Inferior parietal cortex (tissue), 1 donor: Measurements from ENCODE around the gene FOXN3.
"Not testable (repeated sequence)": the region's sequence is repeated elsewhere in the genome, so short reads cannot be mapped to it uniquely, and the experiment has no call there.

Experiments
- DNase-seq: peaks from one replicate; pipeline ENCODE4 v3.0.0-alpha.2; 2016; ENCODE audit errors: extremely low spot score

The FOXN3 gene

DNA sequence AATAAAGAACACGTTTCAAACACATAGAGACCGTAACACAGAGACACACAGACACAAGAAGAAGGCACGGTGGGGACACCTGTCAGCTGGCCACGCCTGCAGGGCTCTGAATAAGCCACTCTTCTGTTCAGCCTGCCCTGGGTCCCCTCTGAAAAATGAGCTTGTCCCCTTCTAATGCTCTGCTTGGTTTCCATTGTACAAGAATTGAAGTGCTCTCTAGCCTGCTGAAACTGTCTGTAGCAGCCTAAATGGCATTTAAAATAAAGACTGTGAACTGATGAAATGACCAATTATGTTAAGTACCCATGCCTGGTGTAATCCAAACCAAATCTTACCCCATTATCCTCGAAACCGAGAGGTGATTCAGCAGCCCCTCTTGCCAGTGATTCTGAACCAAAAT is 139.8 kb downstream of the FOXN3 start:
- no peak for DNase-seq

DNA sequence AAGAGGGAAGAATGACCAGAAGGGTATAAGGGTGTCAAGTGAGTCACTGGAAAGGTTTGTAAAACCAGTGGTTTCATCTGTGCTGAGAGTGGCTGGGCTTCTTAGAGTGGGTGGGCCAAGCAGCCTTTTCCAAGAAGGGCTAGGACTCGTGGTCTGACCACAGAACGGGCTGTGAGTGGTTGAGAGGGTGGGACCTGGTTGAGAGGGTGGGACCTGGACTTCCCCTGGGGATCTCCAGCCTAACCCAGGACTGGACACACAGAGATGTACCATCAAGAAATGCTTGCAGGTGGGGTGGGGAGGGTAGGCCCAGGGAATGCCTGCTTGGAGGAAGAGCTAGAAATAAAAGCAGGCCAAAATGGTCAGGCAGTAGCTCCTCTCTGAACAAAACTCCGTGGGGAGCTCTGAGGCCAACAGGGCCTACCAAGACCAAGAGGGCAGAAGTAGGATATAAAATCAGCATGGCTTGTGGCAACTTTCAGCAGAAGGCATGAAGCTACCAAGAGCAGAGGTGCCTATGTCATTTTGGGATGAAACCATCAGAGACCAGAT is 140.5 kb downstream of the FOXN3 start:
- DNase-seq = no peak

DNA sequence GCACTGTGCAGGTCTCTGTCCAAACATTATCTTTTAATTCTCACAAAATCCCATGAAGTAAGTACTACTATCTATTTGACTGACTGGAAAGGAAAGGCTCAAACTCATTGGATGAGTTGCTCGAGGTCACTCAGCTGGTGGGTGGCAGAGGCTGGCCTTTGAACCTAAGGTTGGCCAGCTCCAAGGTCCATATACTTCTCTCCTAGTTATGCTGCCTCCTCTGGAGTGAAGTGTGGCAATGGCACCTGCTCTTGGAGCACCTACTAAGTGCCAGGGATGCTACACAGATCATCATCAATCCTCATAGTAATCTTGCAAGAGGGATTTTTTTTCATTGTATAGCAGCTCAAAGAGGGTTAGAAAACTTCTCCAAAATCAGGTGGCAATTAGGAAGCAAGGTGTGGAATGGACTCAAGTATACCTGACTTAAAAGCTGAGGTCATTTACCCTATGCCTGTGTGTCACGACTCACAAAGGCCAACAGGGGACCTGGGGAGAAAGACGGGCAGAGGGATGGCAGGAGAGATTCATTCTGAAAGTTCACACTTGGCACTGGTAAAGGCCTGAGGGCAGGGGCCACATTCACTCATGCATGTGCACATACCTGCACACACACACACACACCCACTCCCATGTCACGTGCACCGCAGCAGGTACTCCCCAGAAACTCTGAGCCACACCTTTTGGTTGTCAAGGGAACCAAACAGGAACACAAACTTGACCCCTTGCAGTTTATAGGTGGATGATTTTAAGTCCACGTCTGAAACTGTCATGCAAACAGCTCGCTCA is 146.4 kb downstream of the FOXN3 start:
- no peak for DNase-seq

DNA sequence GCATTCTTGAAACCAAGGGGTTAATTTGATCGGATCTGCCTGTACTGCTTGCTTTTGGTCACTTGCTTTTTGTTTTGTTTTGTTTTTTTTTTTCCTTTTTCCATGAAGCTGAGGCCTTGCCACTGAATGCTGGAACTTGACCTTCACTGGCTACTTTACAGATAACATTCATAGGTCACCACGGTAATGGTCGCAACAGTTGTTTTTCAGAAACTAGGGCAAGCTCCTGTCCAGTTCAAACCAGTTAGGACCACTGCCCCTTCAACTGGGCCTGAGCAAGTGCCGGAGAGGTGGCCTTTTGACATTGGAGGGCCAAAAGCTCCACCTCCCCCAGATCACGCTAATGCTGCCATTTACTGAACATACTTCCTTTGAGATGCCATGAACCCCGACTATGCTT is 147.6 kb downstream of the FOXN3 start:
- no peak for DNase-seq

DNA sequence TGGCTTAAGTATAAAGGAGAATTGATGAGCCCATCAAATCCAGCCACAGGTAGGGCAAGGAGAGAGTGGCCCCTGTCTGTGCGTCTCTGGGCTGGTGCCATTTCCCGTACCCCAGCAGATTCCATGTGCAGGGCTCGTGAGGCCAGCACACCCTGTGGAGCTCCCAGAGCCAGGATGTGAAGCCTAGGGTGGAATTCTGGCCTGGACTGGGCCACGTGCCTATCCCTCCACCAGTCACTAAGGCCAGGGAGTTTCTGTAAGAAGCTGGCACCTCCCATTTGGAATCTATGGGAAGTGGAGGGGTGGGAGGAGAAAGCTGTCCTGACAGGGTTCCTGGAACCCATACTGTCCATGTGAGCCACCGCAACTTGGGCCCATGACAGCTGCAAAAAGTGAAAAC is 148.5 kb downstream of the FOXN3 start:
- DNase-seq = no peak

GRCh38 chr14:89267656-89268055 is 149.4 kb downstream of the FOXN3 start:
- DNase-seq = no peak

DNA sequence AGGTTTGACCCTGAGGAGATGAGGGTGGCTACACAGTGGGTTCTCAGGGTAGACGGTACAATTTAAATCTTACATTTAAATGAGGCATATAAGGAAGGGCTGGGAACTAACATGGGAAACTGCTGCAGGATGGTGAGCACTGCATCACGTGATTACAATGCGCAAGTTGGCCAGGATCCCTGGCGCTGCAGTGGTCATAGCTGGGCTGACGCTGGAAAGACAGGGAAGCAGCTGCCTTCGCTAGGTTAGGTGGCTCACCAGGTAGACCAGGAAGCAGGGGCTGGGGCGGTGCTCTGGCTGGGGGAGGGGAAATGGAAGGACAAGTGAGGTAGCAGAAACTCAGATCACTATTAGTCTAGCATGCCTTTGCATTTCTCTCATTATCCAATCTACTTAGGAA is 149.9 kb downstream of the FOXN3 start:
- no peak for DNase-seq

DNA sequence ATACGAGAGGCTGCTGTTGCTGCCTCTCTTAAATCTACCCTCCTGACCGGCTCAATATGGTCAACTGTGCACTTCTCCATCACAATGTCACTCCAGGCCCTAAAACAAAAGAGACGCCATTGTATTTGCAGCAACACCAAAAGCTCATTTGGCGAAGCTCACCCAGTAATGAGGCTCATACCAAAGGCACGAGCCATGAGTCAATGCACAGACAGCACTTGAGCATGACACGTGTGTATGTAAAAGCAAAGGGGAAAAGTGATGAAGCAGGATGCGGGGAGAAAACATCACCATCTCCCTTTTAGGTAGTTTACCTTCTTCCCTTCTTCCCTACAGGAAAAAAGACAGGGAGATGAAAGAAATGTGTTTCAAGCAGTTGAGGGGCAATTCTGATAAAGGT is 150.3 kb downstream of the FOXN3 start:
- DNase-seq = no peak

DNA sequence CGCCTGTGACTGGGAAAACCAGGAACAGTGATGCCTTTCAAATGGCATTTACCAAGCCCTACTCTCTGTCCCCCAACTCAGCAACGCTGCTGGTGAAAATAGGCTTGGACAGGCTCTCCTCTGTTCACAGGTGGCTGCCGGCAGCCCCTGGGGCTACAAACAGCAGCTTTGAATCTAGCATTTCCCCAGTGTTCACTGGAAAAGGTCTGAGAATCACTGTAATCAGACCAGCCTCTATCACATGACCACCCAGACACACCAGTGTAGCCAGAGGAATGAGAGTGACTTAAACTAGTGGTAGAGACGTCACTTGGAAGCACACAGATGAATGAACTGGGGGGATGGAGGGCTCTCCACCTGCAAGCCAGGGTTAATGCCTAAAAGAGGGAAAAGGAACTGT is 151.8 kb downstream of the FOXN3 start:
- DNase-seq = no peak

DNA sequence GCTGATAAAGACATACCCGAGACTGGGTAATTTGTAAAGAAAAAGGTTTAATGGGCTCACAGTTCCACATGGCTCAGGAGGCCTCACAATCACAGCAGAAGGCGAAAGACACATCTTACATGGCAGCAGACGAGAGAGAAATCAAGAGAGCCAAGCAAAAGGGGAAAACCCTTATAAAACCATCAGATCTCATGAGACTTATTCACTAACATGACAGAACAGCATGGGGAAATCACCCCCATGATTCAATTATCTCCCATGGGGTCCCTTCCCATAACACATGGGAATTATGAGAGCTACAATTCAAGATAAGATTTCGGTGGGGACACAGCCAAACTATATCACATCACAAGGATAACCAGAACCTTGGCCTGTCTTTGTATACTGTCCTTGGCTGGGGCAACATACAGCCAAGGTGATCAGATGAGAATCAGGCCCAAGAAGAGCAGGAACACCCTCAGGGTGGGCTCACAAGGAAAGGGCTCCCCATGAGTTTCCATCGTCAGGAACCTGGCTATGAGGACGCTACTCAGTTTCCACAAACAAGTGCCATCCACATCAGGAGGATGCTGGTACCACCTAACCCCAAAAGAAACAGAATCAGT is 152.7 kb downstream of the FOXN3 start:
- no peak for DNase-seq

GRCh38 chr14:89262041-89262440 is 155.0 kb downstream of the FOXN3 start:
- DNase-seq = no peak

DNA sequence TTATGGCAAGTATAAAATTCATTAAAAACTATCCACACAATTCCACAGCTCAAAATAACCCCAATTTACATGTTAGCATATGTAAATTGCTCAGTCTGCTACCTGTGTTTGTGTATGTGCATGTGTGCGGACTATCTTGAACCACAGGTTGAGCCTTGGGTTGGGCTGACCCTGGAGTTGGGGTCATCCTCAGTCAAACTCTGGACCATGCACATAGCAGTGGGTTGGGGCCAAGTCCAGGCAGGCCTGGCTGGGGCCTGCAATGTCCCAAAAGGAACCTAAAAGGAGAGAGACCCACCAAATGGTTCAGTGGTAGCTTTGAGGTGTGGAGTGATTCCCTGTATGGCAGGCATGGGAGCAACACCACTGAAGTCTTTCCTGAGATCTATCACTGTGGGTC is 156.1 kb downstream of the FOXN3 start:
- no peak for DNase-seq

DNA sequence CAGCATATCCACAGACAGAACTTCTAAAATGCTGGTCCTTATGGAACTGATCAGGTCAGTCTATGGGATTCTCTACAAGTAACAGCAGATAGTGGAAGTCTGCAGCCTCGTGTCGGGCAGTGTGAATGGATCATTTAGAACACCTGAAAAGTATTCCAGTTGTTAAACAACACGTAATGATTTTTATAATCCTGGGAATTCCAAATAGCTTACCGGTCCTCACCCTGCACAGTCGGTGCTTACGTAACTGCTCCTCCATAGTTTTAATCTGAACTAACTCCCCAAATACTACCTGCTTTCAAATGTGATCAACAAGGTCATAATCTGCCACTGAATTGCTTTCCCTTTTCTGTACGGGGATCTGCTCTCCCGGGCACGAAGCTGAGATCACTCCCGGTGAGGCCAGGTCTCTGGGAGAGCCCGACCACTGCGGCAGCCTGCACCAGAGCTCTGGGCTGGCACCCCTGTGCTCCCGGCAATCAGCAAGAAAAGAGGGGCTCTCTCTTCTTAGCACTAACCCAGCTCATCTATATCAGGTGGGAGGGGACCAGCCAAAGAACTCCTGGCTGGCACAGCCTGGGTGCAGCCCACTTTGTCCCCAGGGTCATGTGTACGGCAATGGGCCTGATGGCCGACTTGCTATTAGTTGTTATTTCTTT is 157.0 kb downstream of the FOXN3 start:
- no peak for DNase-seq

DNA sequence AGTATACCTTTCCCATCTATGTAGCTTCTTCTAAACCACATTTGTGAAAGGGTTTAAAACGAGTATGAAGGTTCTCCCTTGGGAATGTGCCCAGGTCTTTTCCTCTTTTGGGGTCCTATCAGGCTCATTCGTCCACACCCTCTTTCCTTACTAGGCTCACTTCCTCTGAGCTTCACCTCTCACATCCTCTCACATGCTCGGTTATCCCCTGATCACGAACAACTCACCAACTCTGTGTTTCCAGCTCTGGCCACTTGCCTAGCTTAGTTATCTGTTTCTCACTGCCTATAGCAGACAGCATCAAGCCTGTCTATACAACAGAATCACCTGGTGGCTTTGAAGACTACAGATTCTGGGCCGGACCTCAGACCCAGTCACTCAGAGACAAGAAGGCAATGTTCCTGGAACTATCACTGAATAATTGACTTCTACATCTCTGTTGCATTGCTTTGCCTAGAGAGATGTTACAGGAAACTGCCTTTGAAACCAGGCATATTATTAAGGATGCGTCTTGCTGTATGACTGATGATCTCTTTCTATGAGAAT is 158.2 kb downstream of the FOXN3 start:
- no peak for DNase-seq

DNA sequence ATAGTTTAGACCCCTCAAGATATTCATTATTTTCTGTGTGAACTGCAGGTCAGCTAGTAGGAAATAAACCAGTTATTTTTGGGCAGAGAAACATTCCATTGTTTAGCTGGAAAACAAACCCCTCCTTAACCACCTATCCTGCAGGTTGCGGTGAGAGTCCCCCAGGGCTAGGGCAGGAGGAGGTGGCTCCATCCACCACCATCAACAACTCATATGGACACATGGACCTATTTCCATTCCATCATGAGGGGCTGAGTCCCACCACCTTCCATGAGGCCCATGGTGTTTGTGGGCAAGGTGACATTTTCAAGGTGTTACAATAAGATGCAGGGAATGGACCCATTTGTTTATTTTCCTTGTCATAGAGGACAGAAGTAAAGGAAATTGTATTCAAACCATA is 160.1 kb downstream of the FOXN3 start:
- DNase-seq = no peak

DNA sequence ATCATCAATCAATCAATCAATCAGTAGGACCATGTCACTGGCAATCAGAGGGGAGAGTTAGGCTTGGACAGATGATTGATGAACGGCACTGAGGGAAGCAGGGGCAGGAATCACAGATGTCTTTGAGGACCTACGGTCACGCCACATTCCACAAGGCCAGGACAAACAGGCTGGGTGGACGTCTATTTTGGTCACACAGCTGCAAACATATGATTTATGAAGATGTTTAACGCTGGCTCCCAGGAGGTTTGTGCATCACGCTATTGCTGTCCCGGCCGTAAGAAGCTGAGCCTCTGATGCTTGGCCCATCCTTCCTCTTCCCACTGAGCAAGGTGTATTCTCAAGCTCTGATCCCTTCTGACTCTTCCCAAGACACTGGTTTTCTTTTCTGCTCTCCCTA is 160.8 kb downstream of the FOXN3 start:
- DNase-seq = no peak

- no peak for DNase-seq
These were observed 161.2 kb downstream of the FOXN3 start for GRCh38 chr14:89255852-89256251.

DNA sequence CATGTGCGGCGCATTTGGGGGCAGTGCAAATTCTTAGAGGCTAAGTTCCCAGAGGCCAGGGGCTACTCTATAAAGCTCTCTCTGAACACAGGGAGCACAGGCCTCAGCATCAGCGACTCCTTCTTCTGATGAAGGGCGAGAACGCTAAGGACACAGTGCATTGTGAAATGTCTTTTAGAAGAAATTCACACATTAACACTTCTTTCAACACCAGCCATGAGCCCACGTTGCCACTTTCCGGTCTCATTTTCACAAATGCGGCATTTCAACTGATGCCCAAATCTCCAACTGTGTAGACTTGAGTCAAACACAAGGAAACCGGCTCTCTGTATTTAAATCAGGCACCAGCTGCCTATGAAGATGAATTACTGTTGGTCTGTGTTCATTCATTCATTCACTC is 162.0 kb downstream of the FOXN3 start:
- DNase-seq = no peak

DNA sequence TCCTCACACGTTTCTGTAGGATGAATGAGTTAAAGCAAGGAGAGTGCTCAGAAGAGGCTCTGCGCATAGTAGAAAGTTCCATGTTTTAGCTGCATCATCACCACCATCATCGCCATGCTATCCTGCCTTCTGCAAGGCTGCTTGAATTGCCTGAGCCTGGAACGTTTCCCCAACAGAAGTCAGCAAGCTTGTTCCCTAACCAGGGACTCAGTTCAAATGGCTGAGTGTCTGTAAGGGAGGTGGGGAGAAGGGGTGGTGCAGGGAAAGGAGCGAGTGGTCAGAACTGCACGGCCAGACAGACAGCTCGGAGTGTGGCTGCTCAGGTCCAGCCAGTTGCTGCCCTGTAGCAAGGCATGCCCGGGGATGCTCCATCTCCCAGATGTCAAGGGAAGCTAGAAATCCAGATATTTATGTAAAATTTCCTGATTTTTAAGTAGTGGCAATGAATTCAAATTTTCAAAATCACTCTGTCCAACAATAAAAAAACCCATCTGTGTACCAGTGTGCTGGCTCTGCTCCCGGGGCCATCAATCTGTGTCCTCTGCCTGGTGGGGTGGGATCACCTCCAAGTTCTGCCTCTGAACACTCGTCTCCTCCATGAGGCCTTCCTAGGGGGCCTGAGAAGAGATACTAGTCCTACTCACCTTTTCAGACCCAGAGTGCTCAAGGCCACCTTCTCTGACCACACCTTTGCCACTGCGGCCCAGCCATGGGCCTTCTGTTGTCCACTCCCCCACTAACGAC is 162.7 kb downstream of the FOXN3 start:
- DNase-seq = no peak

DNA sequence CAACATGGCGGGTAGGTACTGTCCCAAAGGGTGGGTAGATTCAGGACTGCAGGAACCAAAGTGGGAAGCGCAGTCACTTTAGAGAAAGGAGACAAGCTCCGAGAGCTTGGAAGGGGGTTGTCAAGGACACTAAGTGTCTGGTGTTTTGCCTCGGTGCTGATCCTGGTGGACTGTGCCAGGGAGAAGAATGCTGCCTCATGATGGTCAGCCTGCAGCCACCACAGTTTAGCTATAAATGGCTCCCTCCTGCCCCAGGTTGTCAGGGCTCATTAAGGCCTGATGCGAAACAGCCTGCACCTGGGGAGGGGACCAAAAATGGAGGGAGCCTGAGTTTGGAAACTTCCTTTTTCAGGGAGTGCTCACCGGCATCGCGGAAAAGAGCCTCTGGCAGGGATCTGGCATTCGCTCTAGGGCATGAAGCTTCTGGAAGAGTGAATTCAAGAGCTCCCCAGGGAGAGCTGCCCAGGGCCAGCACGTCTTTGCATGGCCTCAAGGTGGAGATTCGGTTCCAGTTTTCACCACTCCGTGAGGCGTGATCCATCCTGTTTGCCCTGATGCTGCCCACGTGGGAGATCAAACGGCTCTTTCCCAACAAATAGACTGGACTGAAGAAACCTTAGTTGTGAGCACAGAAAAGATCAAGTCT is 164.0 kb downstream of the FOXN3 start:
- DNase-seq = no peak

DNA sequence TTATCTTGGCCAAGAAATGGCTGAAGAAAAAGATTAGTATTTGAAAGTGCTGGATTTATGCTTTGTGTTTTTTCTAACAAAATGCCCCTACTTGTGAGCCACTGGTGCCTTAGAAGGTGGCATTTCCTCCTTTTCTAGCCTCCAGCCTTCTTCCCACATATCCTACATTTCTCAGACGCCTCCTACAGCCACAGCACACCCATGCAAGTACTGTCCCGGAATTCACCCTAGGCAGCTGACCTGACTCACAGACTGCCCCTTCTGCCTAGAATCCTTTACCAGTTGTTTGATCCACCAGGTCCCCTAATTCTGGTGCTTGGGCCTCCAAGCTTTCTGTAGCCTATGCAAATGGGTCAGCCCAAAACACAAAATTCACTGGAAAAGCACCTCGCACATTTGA is 166.0 kb downstream of the FOXN3 start:
- DNase-seq = no peak

DNA sequence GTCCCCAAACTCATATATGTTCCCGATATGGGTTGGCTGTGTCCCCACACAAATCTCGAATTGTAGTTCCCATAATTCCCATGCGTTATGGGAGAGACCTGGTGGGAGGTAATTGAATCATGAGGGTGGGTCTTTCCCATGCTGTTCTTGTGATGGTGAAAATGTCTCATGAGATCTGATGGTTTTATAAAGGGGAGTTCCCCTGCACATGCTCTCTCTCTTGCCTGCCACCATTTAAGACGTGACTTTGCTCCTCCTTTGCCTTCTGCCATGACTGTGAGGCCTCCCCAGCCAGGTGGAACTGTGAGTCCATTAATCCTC is 166.4 kb downstream of the FOXN3 start:
- DNase-seq = not testable (repeated sequence)
